G401.6 (cell line): ENCODE results near the gene GPR62.
"Not testable (repeated sequence)": the region's sequence is repeated elsewhere in the genome, so short reads cannot be mapped to it uniquely, and the experiment has no call there.

Experiments
- FAIRE-seq: peaks from 2 replicates; lab custom pipeline; 2012; peaks lifted over from hg19 to GRCh38; lab: Jason Lieb, UNC

The GPR62 gene

DNA sequence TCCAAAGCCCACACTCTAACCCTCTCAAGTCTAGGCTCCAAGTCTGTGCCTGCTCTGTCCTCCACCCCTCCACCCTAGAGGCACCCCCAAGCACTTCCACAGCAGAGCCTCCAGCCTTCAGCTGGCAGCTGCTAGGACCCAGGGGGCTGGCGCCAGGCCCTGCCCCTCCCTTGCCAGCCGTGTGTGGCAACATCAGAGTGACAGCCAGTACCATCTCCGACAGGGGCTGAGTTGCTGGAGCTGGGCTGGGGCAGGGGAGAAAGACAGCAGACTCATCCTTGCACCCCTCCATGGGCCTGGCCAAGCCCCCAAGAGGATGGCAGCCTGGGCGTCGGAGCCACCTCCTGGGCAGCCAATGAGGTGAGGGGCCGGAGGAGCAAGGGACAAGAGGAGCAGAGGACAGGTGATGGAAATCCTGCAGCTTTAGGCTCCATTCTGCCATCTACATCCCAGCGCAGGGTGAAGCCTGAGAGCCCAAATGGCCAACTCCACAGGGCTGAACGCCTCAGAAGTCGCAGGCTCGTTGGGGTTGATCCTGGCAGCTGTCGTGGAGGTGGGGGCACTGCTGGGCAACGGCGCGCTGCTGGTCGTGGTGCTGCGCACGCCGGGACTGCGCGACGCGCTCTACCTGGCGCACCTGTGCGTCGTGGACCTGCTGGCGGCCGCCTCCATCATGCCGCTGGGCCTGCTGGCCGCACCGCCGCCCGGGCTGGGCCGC is at the start of gene GPR62:
GPR62 (plus strand) TSS at position 207 of the 718 bp plus-strand sequence; CDS start at position 479, 272 bp downstream.
- FAIRE-seq = no peak

- no peak for FAIRE-seq
Measured at GRCh38 chr3:51908026-51908425, 47.2 kb upstream of the GPR62 start.

GRCh38 chr3:51916418-51916817 is 38.8 kb upstream of the GPR62 start:
- no peak for FAIRE-seq

GRCh38 chr3:51921081-51921578 is 34.1 kb upstream of the GPR62 start:
- no peak for FAIRE-seq

DNA sequence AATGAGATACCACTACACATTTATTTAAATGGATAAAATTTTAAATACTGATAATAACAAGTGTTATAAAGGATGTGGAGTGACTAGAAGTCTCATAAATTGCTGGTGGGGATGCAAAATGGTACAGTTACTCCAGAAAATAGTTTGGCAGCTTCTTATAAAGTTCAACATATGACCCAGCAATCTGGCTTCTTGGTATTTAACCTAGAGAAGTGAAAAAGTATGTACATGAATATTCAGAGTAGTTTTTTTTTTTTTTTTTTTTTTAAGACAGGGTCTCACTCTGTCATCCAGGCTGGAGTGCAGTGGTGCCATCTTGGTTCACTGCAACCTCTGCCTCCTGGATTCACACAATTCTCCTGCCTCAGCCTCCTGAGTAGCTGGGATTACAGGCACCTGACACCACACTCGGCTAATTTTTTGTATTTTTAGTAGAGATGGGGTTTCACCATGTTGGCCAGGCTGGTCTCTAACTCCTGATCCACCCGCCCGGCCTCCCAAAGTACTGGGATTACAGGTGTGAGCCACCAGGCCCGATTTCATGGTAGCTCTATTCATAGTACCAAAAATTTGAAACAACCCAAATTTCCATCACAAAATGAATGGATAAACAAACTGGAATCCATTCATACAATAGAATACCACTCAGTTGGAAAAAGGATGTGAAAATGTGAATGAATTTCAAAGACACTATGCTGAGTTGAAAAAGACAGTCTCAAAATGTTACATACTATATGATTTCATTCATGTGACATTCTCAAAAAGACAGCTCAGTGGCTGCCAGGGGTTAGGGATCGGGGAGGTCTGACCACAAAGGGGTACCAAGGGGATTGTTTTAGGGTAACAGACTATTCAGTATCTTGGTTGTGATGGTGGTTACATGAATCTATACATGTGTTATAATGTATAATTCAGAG is 27.9 kb upstream of the GPR62 start:
- no peak for FAIRE-seq

GRCh38 chr3:51928438-51928837 is 26.7 kb upstream of the GPR62 start:
- FAIRE-seq = no peak

DNA sequence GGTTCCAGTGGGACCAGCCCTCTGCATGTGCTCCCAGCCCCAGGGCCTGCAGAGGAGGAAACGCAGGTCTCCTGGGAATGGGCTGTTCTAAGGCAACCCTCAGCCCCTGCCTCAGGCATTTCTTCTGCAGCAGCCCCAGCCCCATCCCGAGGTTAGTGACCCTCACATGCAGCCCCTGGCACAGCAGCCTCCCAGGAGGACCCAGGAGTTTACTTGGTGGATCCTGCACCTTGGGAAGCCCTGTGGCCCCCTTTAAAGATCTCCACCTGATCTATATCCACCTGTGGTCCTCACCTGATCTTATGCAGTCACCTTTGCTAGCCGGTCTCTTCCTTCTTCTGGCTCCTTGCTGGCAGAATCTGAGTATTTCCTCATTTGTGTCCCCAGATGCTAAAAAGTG is 26.2 kb upstream of the GPR62 start:
- FAIRE-seq = not testable (repeated sequence)

GRCh38 chr3:51929420-51930003 is 25.7 kb upstream of the GPR62 start:
- FAIRE-seq = no peak

- no peak for FAIRE-seq
Measured at GRCh38 chr3:51930439-51930838, 24.7 kb upstream of the GPR62 start.

DNA sequence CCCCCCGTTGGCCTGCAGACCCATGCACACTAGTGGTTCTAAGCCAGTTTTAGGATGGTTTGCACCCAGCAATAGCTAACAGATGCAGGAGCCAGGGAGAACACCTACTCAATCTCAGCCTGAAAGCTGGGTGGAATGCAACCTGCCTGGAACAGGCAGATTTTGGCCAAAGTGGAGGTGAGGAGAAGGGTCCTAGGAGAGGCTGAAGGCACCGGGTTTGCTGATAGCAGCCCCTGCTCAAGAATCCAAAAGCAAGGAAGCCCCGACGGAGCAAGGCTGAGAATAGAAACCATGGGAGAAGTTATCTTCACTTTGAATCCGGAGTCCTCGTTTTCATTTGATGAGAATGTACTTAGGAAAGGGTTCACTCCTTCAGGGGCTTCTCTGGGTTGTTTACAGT is 23.4 kb upstream of the GPR62 start:
- FAIRE-seq = no peak

DNA sequence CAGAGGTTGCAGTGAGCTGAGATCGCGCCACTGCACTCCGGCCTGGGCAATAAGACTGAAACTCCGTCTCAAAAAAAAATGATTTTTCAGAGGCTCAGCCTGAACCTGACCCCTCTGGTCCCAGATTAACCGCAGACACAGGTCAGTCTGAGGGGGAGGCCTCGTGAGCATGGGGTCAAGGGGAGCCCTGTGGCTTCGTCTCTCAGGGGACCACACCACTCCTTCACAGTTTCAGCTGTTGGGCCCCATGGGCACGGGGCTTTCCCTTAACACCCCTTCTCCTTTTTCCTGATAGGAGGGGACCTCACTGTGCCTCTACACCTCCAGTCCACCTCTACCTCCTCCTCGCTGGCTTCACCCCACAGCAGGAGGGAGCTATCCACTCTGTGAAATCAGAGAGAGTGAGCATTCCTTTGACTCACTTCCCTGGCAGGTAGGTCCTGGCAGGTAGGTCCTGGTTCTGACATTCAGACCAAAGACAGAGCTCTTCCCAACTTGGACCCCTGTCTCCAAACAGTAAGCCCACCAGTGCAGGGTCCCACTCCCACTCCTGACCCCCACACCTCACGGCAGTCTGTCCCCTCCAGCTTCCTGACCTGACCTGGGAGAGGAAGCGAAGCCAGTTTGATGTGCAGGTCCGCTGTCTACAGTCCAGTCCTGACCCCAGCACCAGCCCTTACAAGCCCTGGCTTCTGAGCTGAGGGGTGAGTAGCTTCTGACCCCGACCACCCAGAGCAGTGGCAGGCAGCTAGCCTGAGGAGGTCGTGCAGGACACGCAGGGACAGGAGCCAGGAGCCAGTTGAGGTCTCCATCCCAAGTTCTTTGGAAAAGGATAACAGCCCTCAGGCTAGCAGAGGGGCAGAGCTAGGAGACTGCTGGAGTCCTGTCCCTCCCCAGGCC is 22.5 kb upstream of the GPR62 start:
- FAIRE-seq = no peak

GRCh38 chr3:51933471-51934138 is 21.6 kb upstream of the GPR62 start:
- no peak for FAIRE-seq

GRCh38 chr3:51934139-51934850 is 20.9 kb upstream of the GPR62 start:
- no peak for FAIRE-seq

- no peak for FAIRE-seq
Measured at GRCh38 chr3:51934991-51935885, 19.9 kb upstream of the GPR62 start.

DNA sequence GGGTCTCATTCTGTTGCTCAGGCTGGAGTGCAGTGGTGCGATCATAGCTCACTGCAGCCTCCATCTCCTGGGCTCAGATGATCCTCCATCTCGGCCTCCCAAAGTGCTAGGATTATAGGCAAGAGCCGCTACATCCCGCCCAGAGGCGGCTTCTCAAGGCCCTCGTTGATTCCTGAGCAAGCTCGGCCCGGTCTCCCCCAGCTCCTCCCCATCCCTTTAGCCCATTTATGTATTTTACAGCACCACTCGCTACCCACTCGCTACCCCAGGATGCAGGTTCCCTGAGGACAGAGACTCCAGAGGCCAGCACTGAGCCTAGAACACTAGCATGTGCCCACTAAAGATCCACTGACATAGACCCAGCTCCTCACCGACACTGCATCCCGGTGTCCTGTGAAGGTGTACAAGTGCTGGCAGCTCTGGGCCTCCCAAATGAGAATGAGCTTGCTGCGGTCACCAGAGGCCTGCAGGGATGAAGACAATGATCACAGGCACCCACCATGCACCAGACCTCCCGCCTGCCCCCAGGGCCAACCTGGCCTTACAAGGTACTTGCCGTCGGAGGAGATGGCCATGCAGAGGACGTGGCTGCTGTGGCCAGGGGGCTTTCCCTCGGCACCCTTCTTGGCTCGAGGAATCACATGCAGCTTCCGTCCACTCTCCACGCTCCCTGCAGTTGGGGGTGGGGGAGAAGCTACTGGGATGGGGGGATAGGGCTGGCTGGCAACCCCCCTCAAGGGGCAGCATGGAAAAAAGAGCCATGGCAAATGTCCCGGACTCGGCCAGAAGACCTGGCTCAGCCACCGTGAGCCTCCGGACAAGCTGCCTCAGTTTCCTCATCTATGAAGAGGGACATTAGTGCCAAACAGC is 19.1 kb upstream of the GPR62 start:
- no peak for FAIRE-seq

DNA sequence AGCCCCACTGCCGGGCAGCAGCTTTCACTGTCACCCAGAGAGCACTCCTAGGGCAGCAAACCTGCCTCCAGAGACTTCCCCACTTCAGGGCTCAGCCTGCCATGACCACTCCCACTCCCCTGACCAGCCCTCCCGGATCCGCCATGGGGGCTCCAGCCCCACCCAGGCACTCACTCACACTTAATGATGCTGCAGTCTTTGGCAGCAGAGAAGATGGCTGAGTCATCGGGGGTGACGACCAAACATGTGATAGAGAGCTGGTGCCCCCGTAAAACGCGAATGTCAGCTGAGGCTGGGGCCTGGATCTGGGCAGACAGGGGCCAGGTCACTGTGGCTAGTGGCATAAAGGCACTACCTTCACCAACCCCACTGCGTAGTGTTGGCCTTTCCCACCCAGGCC is 18.2 kb upstream of the GPR62 start:
- no peak for FAIRE-seq

- FAIRE-seq = no peak
Measured at GRCh38 chr3:51937611-51938450, 17.4 kb upstream of the GPR62 start.
